Renal cortex interstitium (tissue), 11 donors: Measurements from ENCODE around the gene AFAP1L2. TPM values are rescaled to one million over a fixed set of nuclear protein-coding genes. Genes with fewer than 3 reads are reported as not detected.

Experiments
- DNase-seq, 11 donors: peaks; one replicate each; pipeline ENCODE4 v3.0.0-alpha.2; 2013; ENCODE audit warnings: low read depth in 9 of 11, low spot score in 4 of 11; ENCODE audit errors: extremely low read depth in 1 of 11
- polyA plus RNA-seq, 3 donors: library from polyadenylated mRNA; unstranded; fragments of 120-200 nt; gene quantifications; one replicate each; pipeline ENCODE4 v1.2.1, GENCODE V29; 2013; ENCODE audit not compliant: insufficient read length in 3 of 3

AFAP1L2 gene
- polyA plus RNA-seq, 3 donors = 33.0 to 41.6 (median 36.6) TPM

DNA sequence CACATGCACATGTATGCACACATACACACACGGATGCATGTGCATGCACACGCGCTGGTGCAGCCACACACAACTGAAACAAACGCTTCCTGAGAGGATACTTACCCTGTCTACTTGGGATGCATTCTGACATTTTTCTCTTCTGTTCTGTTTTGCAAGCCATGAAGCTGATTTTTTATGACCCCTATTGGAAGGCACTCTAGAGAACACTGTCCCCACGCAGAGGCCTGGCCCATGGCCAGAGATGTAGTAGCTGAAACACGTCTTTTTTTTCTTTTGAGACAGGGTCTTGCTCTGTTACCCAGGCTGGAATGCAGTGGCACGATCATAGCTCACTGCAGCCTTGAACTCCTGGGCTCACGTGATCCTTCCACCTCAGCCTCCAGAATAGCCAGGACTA, 117.4 kb downstream of the AFAP1L2 start:
- no peak for DNase-seq

DNA sequence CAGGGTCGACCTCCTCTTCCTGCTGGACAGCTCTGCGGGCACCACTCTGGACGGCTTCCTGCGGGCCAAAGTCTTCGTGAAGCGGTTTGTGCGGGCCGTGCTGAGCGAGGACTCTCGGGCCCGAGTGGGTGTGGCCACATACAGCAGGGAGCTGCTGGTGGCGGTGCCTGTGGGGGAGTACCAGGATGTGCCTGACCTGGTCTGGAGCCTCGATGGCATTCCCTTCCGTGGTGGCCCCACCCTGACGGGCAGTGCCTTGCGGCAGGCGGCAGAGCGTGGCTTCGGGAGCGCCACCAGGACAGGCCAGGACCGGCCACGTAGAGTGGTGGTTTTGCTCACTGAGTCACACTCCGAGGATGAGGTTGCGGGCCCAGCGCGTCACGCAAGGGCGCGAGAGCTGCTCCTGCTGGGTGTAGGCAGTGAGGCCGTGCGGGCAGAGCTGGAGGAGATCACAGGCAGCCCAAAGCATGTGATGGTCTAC, 118.3 kb downstream of the AFAP1L2 start:
- DNase-seq = no peak

GRCh38 chr10:114284346-114285071, 119.8 kb downstream of the AFAP1L2 start:
- no peak for DNase-seq

GRCh38 chr10:114283535-114284234, 120.6 kb downstream of the AFAP1L2 start:
- DNase-seq = no peak

- no peak for DNase-seq
These were observed 121.2 kb downstream of the AFAP1L2 start for GRCh38 chr10:114283091-114283490.

- no peak for DNase-seq
These were observed 121.8 kb downstream of the AFAP1L2 start for GRCh38 chr10:114282526-114282925.

DNA sequence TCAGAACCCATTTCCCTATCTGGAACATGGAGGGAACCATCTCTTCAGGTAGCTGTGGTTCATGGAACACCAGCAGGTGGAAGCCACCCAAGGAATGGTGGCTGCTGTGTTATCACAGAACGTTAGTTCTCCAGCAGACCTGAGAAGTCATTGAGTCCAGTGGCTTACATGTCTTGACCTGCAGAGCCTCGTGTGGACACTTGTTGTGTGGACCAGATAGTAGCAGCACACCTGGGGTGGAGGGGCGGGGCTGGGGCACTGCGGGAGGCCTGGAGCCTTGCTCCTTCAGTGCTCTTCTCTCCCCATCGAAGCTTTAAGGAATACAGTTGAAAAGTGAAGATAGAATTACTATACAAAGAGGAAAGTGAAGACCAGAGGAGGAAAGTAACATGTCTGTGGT, 122.8 kb downstream of the AFAP1L2 start:
- no peak for DNase-seq

GRCh38 chr10:114281006-114281405, 123.3 kb downstream of the AFAP1L2 start:
- no peak for DNase-seq

DNA sequence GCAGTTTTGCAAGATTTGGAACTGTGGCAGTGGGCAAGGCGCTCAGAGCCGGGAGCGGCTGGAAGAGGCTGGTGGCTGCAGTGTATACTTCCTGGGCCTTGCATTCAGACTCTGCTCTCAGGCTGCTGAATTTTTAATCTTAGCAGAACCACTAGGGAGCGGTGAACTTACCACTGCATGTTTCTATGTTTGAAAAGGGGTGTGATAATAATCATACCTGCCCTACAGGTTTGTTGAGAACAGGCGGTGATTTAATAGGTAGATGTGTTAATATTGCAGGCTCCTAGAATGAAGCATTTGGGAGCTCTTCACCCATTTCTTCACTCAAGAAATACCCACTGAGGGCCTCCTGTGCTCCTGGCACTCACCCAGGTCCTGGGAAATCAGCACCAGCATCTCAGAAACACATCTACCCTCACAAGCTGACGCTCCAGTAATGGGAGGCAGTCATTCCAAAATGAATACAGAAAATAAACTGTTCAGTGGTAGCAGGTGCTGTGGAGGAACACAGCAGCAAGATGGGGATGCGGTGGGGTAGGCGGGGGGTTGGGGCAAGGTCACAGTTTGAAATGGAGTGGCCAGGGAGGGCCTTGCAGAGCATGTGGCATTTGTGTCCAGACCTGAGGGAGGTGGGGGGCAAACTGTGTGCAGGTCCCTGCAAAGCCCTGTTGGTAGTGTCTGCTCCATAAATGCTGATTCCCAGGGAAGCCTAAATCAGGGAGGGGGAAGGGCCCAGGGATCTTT, 124.2 kb downstream of the AFAP1L2 start:
- no peak for DNase-seq

GRCh38 chr10:114279289-114279688, 125.0 kb downstream of the AFAP1L2 start:
- DNase-seq = no peak

DNA sequence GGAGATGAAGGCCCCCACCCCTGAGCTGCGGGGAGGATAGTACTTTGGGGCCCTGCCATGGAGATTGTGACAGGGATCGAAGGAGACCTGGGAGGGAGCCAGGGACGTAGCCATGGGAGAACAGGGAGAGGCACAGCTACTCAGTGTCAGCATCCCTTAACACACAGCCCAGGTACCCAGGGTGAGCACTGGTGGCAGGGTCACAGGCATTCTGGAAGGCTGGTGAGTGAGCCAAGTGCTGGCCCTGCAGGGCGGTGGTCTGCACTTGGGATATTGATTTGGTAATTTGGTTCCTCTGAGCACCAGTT, 125.5 kb downstream of the AFAP1L2 start:
- no peak for DNase-seq

GRCh38 chr10:114278140-114278883, 126.0 kb downstream of the AFAP1L2 start:
- no peak for DNase-seq

GRCh38 chr10:114276671-114277070, 127.6 kb downstream of the AFAP1L2 start:
- DNase-seq = no peak

DNA sequence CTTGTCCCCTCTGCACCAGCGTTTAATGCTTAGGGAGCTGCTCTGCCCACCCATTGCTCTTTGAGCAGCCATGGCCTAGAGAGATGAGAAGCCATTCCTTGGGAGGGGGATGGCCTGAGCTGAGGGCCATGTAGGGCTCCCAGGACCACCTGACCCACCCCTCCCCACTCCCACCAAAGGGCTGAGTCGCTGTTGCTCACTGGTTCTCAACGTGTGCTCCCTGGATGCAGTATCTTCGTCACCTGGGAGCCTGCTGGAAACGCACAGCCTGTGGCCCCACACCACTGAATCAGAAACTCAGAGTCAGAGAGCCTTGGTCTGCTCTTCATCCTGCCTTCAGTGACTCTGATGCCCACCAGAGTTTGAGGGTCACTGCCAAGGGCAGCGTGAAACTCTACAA, 128.2 kb downstream of the AFAP1L2 start:
- DNase-seq = no peak

GRCh38 chr10:114274616-114275453, 129.5 kb downstream of the AFAP1L2 start:
- no peak for DNase-seq

DNA sequence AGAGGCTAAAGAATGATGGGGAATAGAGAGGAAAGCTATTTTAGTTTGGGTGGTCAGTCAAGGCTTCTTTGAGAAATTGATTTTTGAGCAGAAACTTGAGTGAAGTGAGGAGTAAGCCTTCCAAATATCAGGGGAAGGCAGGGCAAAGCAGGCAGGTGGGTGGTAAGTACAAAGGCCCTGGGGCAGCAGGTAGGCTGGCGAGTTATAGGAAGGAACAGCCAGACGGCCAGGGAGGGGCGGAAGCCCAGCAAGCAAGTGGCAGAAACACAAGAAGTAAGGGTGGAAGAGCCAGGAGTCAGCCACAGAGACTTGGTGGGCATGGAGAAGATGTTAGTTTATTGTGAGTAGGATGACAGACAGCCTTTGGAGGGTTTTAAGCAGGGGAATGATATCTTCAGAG, 130.4 kb downstream of the AFAP1L2 start:
- no peak for DNase-seq

DNA sequence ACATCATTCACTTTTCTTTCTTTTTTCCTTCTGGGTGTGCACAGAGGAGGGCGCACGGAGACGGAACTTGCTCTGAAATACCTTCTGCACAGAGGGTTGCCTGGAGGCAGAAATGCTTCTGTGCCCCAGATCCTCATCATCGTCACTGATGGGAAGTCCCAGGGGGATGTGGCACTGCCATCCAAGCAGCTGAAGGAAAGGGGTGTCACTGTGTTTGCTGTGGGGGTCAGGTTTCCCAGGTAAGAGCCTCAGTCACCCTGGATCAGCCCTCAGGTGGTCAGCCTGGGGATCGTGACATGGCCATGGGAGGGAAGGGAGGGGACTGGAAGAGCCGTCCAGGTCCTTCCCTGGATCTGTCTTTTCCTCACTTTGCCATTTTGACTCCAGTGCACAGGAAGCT, 131.6 kb downstream of the AFAP1L2 start:
- DNase-seq = no peak

GRCh38 chr10:114271779-114272167, 132.5 kb downstream of the AFAP1L2 start:
- DNase-seq = no peak
